Inflammatory macrophage (primary cell): Measurements from ENCODE around the gene MAP3K3.
A peak's percentile ranks its signal among the peaks of the same experiment; 100 is the strongest.
"Not testable (repeated sequence)": the region's sequence is repeated elsewhere in the genome, so short reads cannot be mapped to it uniquely, and the experiment has no call there.

Experiments
- DNase-seq, 2 donors: peaks; one replicate each; pipeline ENCODE4 v3.0.0-alpha.2; 2020 to 2022

MAP3K3 gene

DNA sequence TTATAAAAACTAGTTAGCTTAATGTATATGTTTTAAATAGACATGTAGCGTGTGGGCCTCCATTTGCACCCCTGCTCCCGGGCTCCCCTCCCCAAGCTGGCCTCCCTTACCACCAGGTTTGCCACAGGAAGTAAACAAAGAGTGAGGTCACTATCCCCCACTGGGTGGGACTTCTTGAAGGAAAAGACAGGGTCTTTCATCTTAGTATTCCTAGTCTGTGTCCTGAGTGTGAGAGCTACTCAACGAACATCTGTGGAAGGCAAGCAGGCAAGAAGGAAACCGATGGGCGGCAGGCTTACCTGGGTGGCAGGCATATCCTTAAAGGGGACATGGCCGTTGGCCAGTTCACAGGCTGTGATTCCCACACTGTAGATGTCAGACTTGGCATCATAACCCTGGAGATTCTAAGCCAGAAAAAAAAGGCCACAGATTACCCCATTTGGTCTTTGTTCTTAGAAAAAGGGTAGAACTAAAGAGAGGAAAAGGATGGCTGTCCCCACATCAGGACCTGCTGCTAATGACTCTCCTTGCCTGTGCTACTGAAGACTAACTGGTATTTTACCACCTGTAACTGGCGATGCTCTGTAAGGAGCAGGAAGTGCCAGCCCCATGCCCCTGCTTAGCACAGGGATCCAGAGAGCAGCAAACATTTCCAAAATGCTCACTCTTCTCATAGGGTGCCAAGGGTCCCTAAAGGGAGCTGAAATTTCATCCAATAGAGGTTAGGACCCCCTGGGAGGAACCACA is 84.3 kb downstream of the MAP3K3 start:
- no peak for DNase-seq

DNA sequence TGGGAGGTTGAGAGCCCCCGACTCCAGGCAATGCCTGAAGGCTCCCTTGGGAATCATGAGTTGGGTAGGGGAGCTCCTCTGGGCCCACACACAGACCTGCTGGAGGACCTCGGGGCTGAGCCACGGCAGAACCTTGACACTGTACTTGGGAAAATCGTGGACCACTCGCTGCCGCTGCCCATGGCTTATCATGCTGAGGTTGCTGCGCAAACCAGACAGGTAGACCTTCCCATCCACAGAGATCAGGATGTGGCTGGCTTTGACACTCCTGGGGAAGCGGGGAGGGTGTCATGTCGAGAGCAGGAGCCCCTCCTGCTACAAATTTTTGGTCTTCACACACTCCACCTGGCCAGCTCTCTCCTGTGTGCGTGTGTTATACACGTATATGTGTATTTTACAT is 84.9 kb downstream of the MAP3K3 start:
- DNase-seq = no peak

- no peak for DNase-seq
Observed at GRCh38 chr17:63709110-63709509, 86.9 kb downstream of the MAP3K3 start.

DNA sequence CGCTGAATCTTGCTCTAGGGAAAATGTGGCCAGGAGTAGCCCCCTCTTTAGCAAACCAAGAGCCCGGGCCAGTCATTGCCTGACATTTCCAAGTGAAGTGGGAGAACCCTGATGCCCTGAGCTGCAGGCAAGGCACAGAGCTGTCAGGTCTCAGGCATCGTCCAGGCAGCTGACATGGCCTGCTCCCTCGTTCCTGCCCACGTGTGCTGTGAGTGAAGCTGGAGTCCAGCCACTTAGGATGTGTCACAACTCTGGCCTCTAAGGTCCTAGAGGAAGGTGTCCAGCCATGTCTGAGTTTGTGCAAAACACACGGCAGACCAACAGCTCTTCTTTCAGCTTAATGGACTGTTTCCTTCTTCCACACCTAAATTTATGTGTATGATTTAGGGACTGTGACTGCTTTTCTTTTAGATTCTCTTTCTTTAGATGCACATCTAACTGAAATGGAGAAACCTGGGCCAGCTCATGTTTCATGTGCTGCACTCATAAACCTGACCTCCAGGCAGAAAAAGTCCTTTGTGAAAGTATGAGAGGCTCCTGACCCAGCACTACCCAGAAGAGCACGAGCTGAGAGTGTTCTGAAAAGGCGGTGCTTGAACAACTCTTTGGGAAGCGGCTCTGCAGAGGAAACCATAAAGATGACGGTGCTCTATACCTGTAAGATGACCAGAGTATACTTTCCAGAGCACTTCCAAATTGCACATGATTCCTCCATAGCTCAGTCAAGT is 92.5 kb downstream of the MAP3K3 start:
- no peak for DNase-seq

GRCh38 chr17:63716426-63716825 is 94.2 kb downstream of the MAP3K3 start:
- DNase-seq = no peak

- no peak for DNase-seq
Observed at GRCh38 chr17:63718988-63719387, 96.8 kb downstream of the MAP3K3 start.

DNA sequence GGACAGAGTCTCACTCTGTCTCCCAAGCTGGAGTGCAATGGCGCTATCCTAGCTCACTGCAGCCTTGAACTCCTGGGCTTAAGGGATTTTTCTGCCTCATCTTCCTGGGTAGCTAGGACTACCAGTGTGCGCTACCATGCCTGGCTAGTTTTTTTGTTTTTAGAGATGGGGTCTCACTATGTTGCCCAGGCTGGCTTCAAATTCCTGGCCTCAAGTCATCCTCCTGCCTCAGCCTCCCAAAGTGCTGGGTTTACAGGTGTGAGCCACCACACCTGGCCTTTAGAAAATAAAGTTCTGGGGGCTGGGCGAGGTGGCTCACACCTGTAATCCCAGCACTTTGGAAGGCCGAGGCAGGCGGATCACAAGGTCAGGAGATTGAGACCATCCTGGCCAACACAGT is 98.0 kb downstream of the MAP3K3 start:
- not testable (repeated sequence) for DNase-seq

DNA sequence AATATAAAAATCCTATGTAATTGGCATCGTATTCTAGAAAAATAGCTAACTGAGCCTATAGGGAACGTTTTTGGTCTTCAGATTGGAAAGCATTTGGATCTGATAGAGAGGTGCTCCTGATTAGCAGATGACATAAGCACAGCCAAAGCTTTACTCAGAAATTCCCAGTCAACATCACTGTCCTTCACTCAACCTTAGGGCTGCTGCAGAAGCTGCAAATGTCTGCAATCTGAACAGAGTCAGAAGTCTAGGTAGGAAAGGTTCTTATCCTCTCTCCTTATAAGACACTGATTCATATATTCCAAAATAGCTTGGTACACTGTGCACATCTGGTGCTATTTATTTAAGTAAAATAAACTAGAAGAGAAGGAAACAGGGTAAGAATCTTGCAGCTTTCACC is 100.2 kb downstream of the MAP3K3 start:
- no peak for DNase-seq

GRCh38 chr17:63735691-63736090 is 113.5 kb downstream of the MAP3K3 start:
- peak; percentile 17 to 52 for DNase-seq

GRCh38 chr17:63740464-63741142 is 118.4 kb downstream of the MAP3K3 start:
- DNase-seq = no peak

DNA sequence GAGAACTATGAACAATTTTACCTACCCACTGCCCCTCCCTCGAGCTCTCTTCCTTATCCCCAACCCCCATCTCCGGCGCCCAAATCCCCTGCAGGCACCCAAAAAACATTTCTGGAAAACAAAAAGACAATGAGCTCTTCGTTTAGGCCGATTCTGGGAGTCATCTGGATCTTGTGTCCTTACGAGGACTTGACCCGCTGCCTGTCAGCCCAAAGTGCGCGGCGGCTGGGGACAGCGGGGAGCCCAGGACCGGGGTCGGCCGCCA is 118.9 kb downstream of the MAP3K3 start:
- DNase-seq = peak in 1 of 2 donors; percentile 20

DNA sequence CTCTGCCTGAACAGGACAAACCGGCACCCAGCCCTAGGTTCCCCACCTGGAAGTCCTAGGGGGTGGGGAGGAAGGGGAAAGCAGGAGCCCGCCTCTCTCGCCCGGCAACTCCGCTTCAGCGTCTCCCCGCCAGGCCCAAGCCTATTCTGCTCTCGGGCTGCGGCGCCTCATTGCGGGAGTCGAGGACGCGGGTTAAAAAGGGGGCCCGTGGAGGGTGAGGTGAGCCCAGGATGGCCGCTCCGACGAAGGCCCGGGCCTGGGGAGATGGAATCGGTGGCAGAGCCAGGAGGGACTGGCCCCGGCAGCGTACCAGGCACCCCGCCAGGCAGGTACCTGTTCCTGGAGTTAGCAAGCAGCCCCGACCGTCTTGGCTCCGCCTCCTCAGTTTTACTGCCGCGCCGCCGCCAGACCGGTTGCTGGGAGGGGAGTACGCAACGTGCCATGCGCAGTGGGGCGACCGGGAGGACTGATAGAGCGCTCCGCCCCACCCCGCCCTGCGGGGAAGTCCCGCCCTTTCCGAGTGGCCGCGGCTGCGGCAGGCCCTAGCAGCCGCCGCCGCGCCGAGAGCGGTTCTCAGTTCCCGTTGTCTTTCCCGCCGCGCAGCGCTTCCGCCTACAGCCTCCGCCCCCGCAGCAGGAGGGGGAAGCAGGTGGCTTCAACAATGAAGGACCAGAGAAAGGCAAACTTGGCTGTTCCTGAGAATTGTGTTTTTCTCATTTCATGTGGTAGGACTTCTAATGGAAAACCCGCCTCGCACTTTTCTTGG is 119.4 kb downstream of the MAP3K3 start, which contains the start of gene STRADA:
Gene STRADA (minus strand): TSS at position 392 of the 766 bp plus-strand sequence. CDS start 13,430 bp downstream, outside the sequence.
- peak; percentile 97 to 98 for DNase-seq
